Measurements from ENCODE around the gene WWOX. TPM values are rescaled to one million over a fixed set of nuclear protein-coding genes. Genes with fewer than 3 reads are reported as not detected.

The WWOX gene
- total and polyA plus RNA-seq, 2 of the 13 experiments (the other 11 are each of a cell fraction or from before 2014, with no cell fraction given): 9.1 to 37.4 TPM

DNA sequence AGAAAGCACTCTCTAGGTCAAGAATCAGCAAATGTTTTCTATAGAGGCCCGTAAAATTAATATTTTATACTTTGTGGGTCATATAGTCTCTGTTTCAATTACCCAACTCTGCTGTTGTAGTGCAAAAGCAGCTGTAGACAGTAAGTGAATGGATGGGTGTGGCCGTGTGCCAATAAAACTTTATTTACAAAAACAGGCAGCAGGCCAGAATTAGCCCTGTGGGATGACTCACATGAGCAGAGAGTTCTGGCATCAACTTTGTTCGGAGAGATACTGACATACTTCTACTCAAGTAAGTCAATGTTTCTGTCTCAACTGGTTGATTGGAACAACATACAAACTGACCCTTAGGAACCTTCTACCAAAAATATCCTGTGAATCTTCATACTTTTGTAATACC lies 884.9 kb downstream of the WWOX start:
- ChIA-PET CTCF (ENCODE audit: low intra/inter-chr PET ratio, low total read pairs) (no interaction called here), POLR2A (no interaction called here)
- Histone ChIP-seq H3K4me2 (ENCODE audit: low read depth, low read length) (peak overlapping the region; percentile 61), H3K27me3 (ENCODE audit: control insufficient read depth in 1 of 2, insufficient read depth in 2 of 2, low read length in 2 of 2) (no peaks in the 10 kb centered on the region), H4K20me1 (ENCODE audit: insufficient read depth, low read length) (no peaks in the 10 kb centered on the region), H3K9ac (ENCODE audit: insufficient read depth, low read depth, low read length) (no peak overlapping the region), H3K27ac (ENCODE audit: extremely low read length, insufficient read depth, low read length) (no peak overlapping the region), H3K9me3 (ENCODE audit: low read length) (no peaks in the 10 kb centered on the region), H3K79me2 (ENCODE audit: insufficient read depth, low read length) (no peaks in the 10 kb centered on the region), H2AFZ (ENCODE audit: low read length) (no peak overlapping the region), H3K36me3 (replicated peaks in 1 of 2; ENCODE audit: control insufficient read depth in 1 of 2, insufficient read depth in 2 of 2, low read length in 2 of 2) (no peaks in the 10 kb centered on the region), H3K4me3 (replicated peaks in 1 of 3; ENCODE audit: insufficient read depth in 1 of 3, low read depth in 2 of 3, low read length in 3 of 3) (no peak overlapping the region), H3K4me1 (ENCODE audit: insufficient read depth, low read length) (peaks cover 46% of the 10 kb centered on the region)
- BruUV-seq (replicated peaks): no TSS peak
- no peak for FAIRE-seq
- in situ Hi-C loops (cut with HindIII; ENCODE audit: extremely low pct_ligation_motif_present, low pct_unique_long_range_greater_than_20kb): no loop called here
- WGBS (ENCODE audit: low lambda C conversion rate): 57% methylated on average over 3 of the region's 3 CpGs
- no peak for DNase-seq (ENCODE audit: low spot score)
- no peak for ATAC-seq
- 0 out of 2 replicates have a peak, but pooled peaks have one; percentile 12 for TF ChIP-seq HNF4G (IDR thresholded peaks at IDR 0.05; ENCODE audit: borderline replicate concordance, low read depth, low read length)
- no peak for TF ChIP-seq HNF4G (CRISPR knock-in tag; IDR thresholded peaks at IDR 0.05; ENCODE audit: borderline replicate concordance, low read depth)
- no peak for TF ChIP-seq PRMT3 (CRISPR knock-in tag; IDR thresholded peaks at IDR 0.05; ENCODE audit: borderline replicate concordance, low read depth)
- no peak for TF ChIP-seq MAF1 (CRISPR knock-in tag; IDR thresholded peaks at IDR 0.05; ENCODE audit: borderline replicate concordance)
- TF ChIP-seq KLF12 (CRISPR knock-in tag; IDR thresholded peaks at IDR 0.05; ENCODE audit: borderline replicate concordance): peak; percentile 31; the same call in 1 of the 2 replicates
- TF ChIP-seq FOSL2 (CRISPR knock-in tag; IDR thresholded peaks at IDR 0.05): peak; percentile 38; the same call in 1 of the 2 replicates
- TF ChIP-seq, protein P1, sequence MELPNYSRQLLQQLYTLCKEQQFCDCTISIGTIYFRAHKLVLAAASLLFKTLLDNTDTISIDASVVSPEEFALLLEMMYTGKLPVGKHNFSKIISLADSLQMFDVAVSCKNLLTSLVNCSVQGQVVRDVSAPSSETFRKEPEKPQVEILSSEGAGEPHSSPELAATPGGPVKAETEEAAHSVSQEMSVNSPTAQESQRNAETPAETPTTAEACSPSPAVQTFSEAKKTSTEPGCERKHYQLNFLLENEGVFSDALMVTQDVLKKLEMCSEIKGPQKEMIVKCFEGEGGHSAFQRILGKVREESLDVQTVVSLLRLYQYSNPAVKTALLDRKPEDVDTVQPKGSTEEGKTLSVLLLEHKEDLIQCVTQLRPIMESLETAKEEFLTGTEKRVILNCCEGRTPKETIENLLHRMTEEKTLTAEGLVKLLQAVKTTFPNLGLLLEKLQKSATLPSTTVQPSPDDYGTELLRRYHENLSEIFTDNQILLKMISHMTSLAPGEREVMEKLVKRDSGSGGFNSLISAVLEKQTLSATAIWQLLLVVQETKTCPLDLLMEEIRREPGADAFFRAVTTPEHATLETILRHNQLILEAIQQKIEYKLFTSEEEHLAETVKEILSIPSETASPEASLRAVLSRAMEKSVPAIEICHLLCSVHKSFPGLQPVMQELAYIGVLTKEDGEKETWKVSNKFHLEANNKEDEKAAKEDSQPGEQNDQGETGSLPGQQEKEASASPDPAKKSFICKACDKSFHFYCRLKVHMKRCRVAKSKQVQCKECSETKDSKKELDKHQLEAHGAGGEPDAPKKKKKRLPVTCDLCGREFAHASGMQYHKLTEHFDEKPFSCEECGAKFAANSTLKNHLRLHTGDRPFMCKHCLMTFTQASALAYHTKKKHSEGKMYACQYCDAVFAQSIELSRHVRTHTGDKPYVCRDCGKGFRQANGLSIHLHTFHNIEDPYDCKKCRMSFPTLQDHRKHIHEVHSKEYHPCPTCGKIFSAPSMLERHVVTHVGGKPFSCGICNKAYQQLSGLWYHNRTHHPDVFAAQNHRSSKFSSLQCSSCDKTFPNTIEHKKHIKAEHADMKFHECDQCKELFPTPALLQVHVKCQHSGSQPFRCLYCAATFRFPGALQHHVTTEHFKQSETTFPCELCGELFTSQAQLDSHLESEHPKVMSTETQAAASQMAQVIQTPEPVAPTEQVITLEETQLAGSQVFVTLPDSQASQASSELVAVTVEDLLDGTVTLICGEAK (IDR thresholded peaks at IDR 0.05): peak; percentile 92
- TF ChIP-seq, protein P1 (CRISPR knock-in tag; IDR thresholded peaks at IDR 0.05): peak; percentile 99
- intact Hi-C loops (cut with micrococcal nuclease; ENCODE audit: unreplicated experiment): no loop called here
